ENCODE results near the gene FCGR2B. TPM values are rescaled to one million over a fixed set of nuclear protein-coding genes. Genes with fewer than 3 reads are reported as not detected.

The FCGR2B gene
- total RNA-seq, 1 donor, result 30.7 TPM

Other genes with a start within 250 kb of the FCGR2B start
- 182 TPM for gene FCGR2A, start 157.7 kb upstream of the FCGR2B start, total RNA-seq
- 2.8 TPM for gene HSPA6, start 138.6 kb upstream of the FCGR2B start, total RNA-seq
- gene FCGR3A, start 113.3 kb upstream of the FCGR2B start, total RNA-seq, result 27.8 TPM
- 2.3 TPM for gene FCGR3B, start 32.0 kb upstream of the FCGR2B start, total RNA-seq
- gene FCRLA, start 44.1 kb downstream of the FCGR2B start, total RNA-seq, result 1.4 TPM
- gene FCRLB, start 58.4 kb downstream of the FCGR2B start, total RNA-seq, result 1.0 TPM
- gene DUSP12, start 86.6 kb downstream of the FCGR2B start, total RNA-seq, result 38.4 TPM
- gene ATF6, start 103.2 kb downstream of the FCGR2B start, total RNA-seq, result 27.5 TPM

Measured in mononuclear cell (primary cell).